Gastroesophageal sphincter (tissue), 3 donors: ENCODE results near the gene ITGB6.
"Not testable (repeated sequence)": the region's sequence is repeated elsewhere in the genome, so short reads cannot be mapped to it uniquely, and the experiment has no call there.

ENCODE experiments used
- EP300 ChIP-seq: sonication (generic); formaldehyde crosslinking; IDR thresholded peaks from one replicate; pipeline ENCODE4 v1.6.1; 2017; ENCODE audit warnings: antibody characterized with exemption, mild to moderate bottlenecking
- POLR2A ChIP-seq, 2 donors: fragments of 450-650 bp; IDR thresholded peaks; one replicate each; pipeline ENCODE4 v1.6.1; 2017; ENCODE audit warnings: antibody characterized with exemption in 2 of 2, mild to moderate bottlenecking in 2 of 2, moderate library complexity in 1 of 2
- TF ChIP-seq, protein P1 (sequence below), 4 experiments: fragments of 200-600 bp in 2 of 4; fragments of 450-650 bp in 2 of 4; sonication (generic) in 1 of 4; IDR thresholded peaks; one replicate each; pipeline ENCODE4 v1.5.1; 2017 to 2019; ENCODE audit warnings: antibody characterized with exemption in 4 of 4, mild to moderate bottlenecking in 2 of 4, moderate library complexity in 2 of 4

DNA sequence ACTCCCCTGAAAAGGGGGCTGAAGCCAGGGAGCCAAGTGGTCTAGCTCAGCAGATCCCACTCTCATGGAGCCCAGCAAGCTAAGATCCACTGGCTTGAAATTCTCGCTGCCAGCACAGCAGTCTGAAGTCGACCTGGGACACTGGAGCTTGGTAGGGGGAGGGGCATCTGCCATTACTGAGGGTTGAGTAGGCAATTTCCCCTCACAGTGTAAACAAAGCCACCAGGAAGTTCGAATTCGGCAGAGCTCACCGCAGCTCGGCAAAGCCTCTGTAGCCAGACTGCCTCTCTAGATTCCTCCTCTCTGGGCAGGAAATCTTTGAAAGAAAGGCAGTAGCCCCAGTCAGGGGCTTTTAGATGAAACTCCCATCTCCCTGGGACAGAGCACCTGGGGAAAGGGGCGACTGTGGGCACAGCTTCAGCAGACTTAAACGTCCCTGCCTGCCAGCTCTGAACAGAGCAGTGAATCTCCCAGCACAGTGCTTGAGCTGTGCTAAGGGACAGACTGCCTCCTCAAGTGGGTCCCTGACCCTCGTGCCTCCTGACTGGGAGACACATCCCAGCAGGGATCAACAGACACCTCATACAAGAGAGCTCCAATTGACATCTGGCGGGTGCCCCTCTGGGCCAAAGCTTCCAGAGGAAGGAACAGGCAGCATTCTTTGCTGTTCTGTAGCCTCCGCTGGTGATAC, 18.8 kb downstream of the ITGB6 start:
- not testable (repeated sequence) for TF ChIP-seq EP300; POLR2A (IDR thresholded peaks at IDR 0.05)
- TF ChIP-seq, protein P1, sequence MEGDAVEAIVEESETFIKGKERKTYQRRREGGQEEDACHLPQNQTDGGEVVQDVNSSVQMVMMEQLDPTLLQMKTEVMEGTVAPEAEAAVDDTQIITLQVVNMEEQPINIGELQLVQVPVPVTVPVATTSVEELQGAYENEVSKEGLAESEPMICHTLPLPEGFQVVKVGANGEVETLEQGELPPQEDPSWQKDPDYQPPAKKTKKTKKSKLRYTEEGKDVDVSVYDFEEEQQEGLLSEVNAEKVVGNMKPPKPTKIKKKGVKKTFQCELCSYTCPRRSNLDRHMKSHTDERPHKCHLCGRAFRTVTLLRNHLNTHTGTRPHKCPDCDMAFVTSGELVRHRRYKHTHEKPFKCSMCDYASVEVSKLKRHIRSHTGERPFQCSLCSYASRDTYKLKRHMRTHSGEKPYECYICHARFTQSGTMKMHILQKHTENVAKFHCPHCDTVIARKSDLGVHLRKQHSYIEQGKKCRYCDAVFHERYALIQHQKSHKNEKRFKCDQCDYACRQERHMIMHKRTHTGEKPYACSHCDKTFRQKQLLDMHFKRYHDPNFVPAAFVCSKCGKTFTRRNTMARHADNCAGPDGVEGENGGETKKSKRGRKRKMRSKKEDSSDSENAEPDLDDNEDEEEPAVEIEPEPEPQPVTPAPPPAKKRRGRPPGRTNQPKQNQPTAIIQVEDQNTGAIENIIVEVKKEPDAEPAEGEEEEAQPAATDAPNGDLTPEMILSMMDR (IDR thresholded peaks at IDR 0.05): not testable (repeated sequence)
